Activated CD8-positive, alpha-beta memory T cell treated with anti-CD3 and anti-CD28 coated beads, Interleukin-2, amount 10 ng/mL, durations not matched to agents 7 days and 5 days (primary cell): ENCODE measurements around the gene PEAR1. TPM values are rescaled to one million over a fixed set of nuclear protein-coding genes. Genes with fewer than 3 reads are reported as not detected.

Source experiments
- ATAC-seq: fragments of 150-1000 bp; cut with Tn5 transposase; one replicate; pipeline ENCODE4 v1.10.0; 2021; ENCODE audit warnings: moderate library complexity
- CTCF ChIA-PET: fragments of 350-600 bp; sonication (Branson Sonifier 250); formaldehyde crosslinking; loops from one replicate; lab custom pipeline; 2021; ENCODE audit warnings: antibody characterized with exemption; lab: Charles Lee
- DNase-seq: peaks from one replicate; pipeline ENCODE4 v3.0.0-alpha.2; 2020
- H3K27ac Mint-ChIP-seq: one replicate; pipeline ENCODE4 v1.8.0; 2021; ENCODE audit warnings: mild to moderate bottlenecking, mixed read lengths
- H3K27me3 Mint-ChIP-seq: one replicate; pipeline ENCODE4 v1.8.0; 2021; ENCODE audit warnings: mixed read lengths
- H3K36me3 Mint-ChIP-seq: one replicate; pipeline ENCODE4 v1.8.0; 2021; ENCODE audit warnings: mild to moderate bottlenecking, mixed read lengths
- H3K4me1 Mint-ChIP-seq: one replicate; pipeline ENCODE4 v1.8.0; 2021; ENCODE audit warnings: mixed read lengths
- H3K4me3 Mint-ChIP-seq: one replicate; pipeline ENCODE4 v1.8.0; 2021; ENCODE audit warnings: mild to moderate bottlenecking, moderate library complexity, mixed read lengths
- H3K9me3 Mint-ChIP-seq: one replicate; pipeline ENCODE4 v1.8.0; 2022; ENCODE audit warnings: low read depth, mixed read lengths
- total RNA-seq, 2 experiments: library from RNA; stranded (reverse); gene quantifications; one replicate each; pipeline ENCODE4 v1.2.3, GENCODE V29; 2021

The PEAR1 gene
- total RNA-seq, 2 experiments from 2014 or later = not detected

- Mint-ChIP-seq H3K9me3 (no peaks in the 10 kb centered on the region), H3K27ac (no peak overlapping the region), H3K4me1 (peaks cover 13% of the 10 kb centered on the region), H3K4me3 (no peak overlapping the region), H3K36me3 (no peaks in the 10 kb centered on the region), H3K27me3 (peaks cover 62% of the 10 kb centered on the region)
- ATAC-seq (no peak), DNase-seq (no peak)
- CTCF ChIA-PET = interaction anchor here (1.0 kb wide), 1 partner anchor 246 kb away, joined by 3 read pairs; no protein-coding TSS in a partner anchor
Measured at GRCh38 chr1:156931974-156932710, 38.6 kb downstream of the PEAR1 start.

DNA sequence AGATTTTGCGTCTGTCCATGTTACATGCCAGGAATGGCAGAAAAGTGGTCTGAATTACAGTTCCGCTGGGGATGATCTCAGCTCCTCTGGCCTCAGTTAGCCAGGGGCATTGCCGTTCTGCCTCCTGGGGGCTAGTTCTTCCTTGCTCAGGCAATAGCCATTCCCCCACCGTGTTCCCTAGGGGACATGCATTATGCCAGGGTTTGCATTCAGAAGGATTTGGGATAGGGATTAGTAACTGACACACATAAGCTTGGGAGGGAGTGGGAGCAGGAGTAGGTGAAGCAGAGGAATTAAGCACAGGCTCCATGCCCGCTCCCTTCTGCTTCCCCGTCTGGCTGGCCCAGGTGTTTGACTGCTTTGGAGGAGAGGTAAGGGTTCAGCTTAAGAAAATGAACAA lies 39.6 kb downstream of the PEAR1 start:
- Mint-ChIP-seq H3K4me3 (no peak overlapping the region), H3K27ac (no peak overlapping the region), H3K36me3 (no peaks in the 10 kb centered on the region), H3K4me1 (peaks cover 6% of the 10 kb centered on the region), H3K9me3 (no peaks in the 10 kb centered on the region), H3K27me3 (peaks cover 55% of the 10 kb centered on the region)
- DNase-seq = no peak
- ATAC-seq = no peak
- CTCF ChIA-PET = interaction anchor here (1.4 kb wide), 1 partner anchor 44 kb away, joined by 4 read pairs; no protein-coding TSS in a partner anchor

- DNase-seq (no peak), ATAC-seq (no peak)
- Mint-ChIP-seq H3K9me3 (no peaks in the 10 kb centered on the region), H3K27me3 (peaks cover 36% of the 10 kb centered on the region), H3K4me3 (no peak overlapping the region), H3K27ac (no peak overlapping the region), H3K36me3 (no peaks in the 10 kb centered on the region), H3K4me1 (peaks cover 5% of the 10 kb centered on the region)
- CTCF ChIA-PET = interaction anchor here (1.3 kb wide), 1 partner anchor 25 kb away, joined by 3 read pairs; no protein-coding TSS in a partner anchor
Measured at GRCh38 chr1:156935505-156936128, 42.1 kb downstream of the PEAR1 start.

DNA sequence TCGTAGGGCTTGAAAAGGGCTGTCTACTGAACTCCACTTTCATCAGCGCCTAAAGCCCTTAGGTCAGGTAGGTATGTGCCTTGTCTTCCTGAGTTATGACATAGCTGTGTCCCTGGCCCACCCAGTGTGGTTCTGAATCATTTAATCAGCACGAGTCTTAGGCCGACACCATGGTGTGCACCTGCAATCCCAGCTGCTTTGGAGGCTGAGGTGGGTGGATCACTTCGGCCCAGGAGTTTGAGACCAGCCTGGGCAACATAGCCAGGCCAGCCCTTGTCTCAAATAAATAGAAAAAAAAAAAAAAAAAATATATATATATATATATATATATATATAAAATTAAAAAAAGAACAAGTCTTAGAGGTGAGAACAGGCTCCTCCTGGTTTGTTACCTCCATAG lies 42.7 kb downstream of the PEAR1 start:
- peaks cover 32% of the 10 kb centered on the region for H3K27me3 Mint-ChIP-seq
- no peak for ATAC-seq
- H3K27ac Mint-ChIP-seq = no peak overlapping the region
- DNase-seq = no peak
- no peaks in the 10 kb centered on the region for H3K36me3 Mint-ChIP-seq
- H3K4me3 Mint-ChIP-seq = no peak overlapping the region
- H3K4me1 Mint-ChIP-seq = peaks cover 4% of the 10 kb centered on the region
- no peaks in the 10 kb centered on the region for H3K9me3 Mint-ChIP-seq
- CTCF ChIA-PET = interaction anchor here (0.7 kb wide), 1 partner anchor 47 kb away, joined by 3 read pairs; no protein-coding TSS in a partner anchor

DNA sequence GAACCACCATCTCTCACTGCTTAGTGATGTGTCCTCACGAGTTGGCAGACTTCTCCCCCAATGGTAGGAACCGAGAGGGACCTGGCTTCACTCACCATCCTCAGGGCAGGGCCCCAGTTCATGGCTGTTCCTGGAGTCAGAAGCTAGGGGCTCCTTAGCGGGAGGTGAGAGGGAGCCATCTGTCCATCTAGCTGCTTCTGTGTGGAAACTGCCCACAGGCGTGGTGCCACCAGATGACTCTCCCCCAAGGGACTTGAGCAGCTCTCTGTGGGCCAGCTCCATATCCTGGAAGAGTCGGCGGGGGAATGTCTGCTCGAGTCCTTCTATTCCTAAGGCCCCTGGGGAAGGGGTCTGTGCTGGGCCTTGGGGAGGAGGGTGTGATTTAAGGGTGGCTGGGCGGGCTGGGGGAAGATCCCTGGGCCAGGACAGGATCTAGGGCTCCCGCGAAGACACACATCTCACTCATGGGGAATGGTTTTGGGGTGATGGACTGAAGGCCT lies 43.3 kb downstream of the PEAR1 start:
- Mint-ChIP-seq H3K4me3 (no peak overlapping the region), H3K27ac (no peak overlapping the region), H3K36me3 (no peaks in the 10 kb centered on the region), H3K27me3 (peaks cover 27% of the 10 kb centered on the region), H3K4me1 (no peaks in the 10 kb centered on the region), H3K9me3 (no peaks in the 10 kb centered on the region)
- DNase-seq (no peak), ATAC-seq (no peak)
- CTCF ChIA-PET = interaction anchor here (0.7 kb wide), 1 partner anchor 47 kb away, joined by 3 read pairs; no protein-coding TSS in a partner anchor

DNA sequence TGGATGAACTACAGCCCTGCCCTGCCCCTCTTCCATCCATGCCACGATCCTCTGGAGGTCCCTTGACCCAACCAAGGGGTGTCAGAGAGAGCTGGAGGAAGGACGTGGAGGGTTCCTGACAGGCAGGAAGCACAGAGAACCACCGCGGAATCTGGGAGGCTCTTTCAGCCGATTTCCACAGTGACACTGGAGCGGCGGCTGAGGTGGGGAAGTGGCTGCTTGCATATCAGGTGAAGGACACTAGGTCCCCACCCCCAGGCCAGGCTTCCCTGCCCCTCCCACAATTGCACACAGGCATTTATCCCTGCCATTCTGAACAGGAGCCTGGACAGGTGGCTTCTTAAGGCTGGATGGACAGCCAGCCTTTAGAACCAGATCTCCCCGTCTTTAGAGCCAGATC lies 44.4 kb downstream of the PEAR1 start:
- no peaks in the 10 kb centered on the region for H3K9me3 Mint-ChIP-seq
- CTCF ChIA-PET = interaction anchor here (1.6 kb wide), 1 partner anchor 11 kb away, joined by 3 read pairs; no protein-coding TSS in a partner anchor
- H3K36me3 Mint-ChIP-seq = no peaks in the 10 kb centered on the region
- H3K27ac Mint-ChIP-seq = no peak overlapping the region
- H3K4me1 Mint-ChIP-seq = no peaks in the 10 kb centered on the region
- no peak for DNase-seq
- H3K4me3 Mint-ChIP-seq = no peak overlapping the region
- peaks cover 19% of the 10 kb centered on the region for H3K27me3 Mint-ChIP-seq
- no peak for ATAC-seq

DNA sequence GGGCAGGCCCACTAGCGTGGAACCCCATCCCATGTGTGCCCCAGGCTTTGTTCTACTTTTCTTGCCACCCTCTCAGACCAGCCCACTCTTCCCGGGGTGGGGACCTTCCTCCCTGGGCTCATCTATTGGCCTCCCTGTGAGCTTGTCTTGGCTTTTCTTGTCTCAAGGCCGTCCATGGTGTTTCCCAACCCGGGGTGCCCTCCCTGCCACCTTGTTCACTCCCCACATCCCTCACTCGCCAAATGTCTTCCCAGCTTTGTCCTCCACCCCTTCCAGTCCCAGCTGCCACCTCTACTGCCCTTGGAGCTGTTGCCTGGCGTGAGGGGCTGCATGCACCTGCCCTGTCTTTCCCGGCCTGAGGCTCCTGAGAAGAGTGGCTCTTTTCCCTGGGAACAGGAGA lies 45.3 kb downstream of the PEAR1 start:
- DNase-seq (no peak), ATAC-seq (no peak)
- peaks cover 14% of the 10 kb centered on the region for H3K27me3 Mint-ChIP-seq
- no peak overlapping the region for H3K27ac Mint-ChIP-seq
- H3K36me3 Mint-ChIP-seq = no peaks in the 10 kb centered on the region
- no peaks in the 10 kb centered on the region for H3K9me3 Mint-ChIP-seq
- H3K4me3 Mint-ChIP-seq = no peak overlapping the region
- no peaks in the 10 kb centered on the region for H3K4me1 Mint-ChIP-seq
- CTCF ChIA-PET = interaction anchor here (1.6 to 1.7 kb wide), 2 partner anchors 11 kb away, joined by 3 to 6 read pairs; no protein-coding TSS in a partner anchor

- ATAC-seq = no peak
- H3K27me3 Mint-ChIP-seq = peaks cover 10% of the 10 kb centered on the region
- no peaks in the 10 kb centered on the region for H3K4me1 Mint-ChIP-seq
- H3K9me3 Mint-ChIP-seq = no peaks in the 10 kb centered on the region
- H3K27ac Mint-ChIP-seq = no peak overlapping the region
- CTCF ChIA-PET = interaction anchor here (1.7 kb wide), 1 partner anchor 13 kb away, joined by 6 read pairs; no protein-coding TSS in a partner anchor
- no peaks in the 10 kb centered on the region for H3K36me3 Mint-ChIP-seq
- H3K4me3 Mint-ChIP-seq = no peak overlapping the region
- no peak for DNase-seq
Measured at GRCh38 chr1:156939786-156940334, 46.3 kb downstream of the PEAR1 start.

DNA sequence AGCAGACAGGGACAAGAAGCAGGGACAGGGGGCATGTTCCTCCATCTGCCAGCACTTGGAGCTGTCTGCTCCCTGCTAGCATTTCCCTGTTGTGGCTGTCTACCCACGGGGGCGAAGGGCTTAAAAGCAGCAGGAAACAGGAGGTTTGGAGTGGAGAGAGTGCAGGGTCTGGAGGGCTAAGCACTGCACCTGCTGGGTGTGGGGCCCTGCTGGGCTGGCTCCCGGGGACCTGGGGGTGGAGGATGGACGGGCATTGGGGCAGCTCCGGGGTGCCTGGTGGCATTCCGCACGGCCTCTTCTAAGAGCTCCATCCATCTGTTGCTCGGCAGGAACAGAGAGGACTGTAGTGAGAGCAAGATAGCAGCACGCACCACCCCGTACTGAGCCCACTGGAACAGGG lies 48.2 kb downstream of the PEAR1 start:
- Mint-ChIP-seq H3K4me1 (no peaks in the 10 kb centered on the region), H3K36me3 (no peaks in the 10 kb centered on the region), H3K4me3 (no peak overlapping the region), H3K27me3 (peaks cover 10% of the 10 kb centered on the region), H3K9me3 (no peaks in the 10 kb centered on the region), H3K27ac (no peak overlapping the region)
- CTCF ChIA-PET = interaction anchor here (1.1 kb wide), 1 partner anchor 13 kb away, joined by 6 read pairs; no protein-coding TSS in a partner anchor
- DNase-seq (no peak), ATAC-seq (no peak)

GRCh38 chr1:156942176-156942575 lies 48.7 kb downstream of the PEAR1 start:
- H3K36me3 Mint-ChIP-seq = no peaks in the 10 kb centered on the region
- H3K4me1 Mint-ChIP-seq = no peaks in the 10 kb centered on the region
- DNase-seq (no peak), ATAC-seq (no peak)
- CTCF ChIA-PET = no interaction called here
- no peak overlapping the region for H3K4me3 Mint-ChIP-seq
- H3K27me3 Mint-ChIP-seq = peaks cover 10% of the 10 kb centered on the region
- no peaks in the 10 kb centered on the region for H3K9me3 Mint-ChIP-seq
- H3K27ac Mint-ChIP-seq = no peak overlapping the region

GRCh38 chr1:156942576-156942975 lies 49.1 kb downstream of the PEAR1 start:
- DNase-seq (no peak), ATAC-seq (no peak)
- Mint-ChIP-seq H3K27ac (no peak overlapping the region), H3K36me3 (no peaks in the 10 kb centered on the region), H3K27me3 (peaks cover 10% of the 10 kb centered on the region), H3K4me1 (no peaks in the 10 kb centered on the region), H3K4me3 (no peak overlapping the region), H3K9me3 (no peaks in the 10 kb centered on the region)
- CTCF ChIA-PET = no interaction called here

GRCh38 chr1:156943756-156944155 lies 50.2 kb downstream of the PEAR1 start:
- peaks cover 6% of the 10 kb centered on the region for H3K27me3 Mint-ChIP-seq
- no peak for DNase-seq
- no peaks in the 10 kb centered on the region for H3K36me3 Mint-ChIP-seq
- no peaks in the 10 kb centered on the region for H3K4me1 Mint-ChIP-seq
- no peaks in the 10 kb centered on the region for H3K9me3 Mint-ChIP-seq
- H3K27ac Mint-ChIP-seq = no peak overlapping the region
- no peak for ATAC-seq
- no peak overlapping the region for H3K4me3 Mint-ChIP-seq
- CTCF ChIA-PET = no interaction called here

GRCh38 chr1:156944268-156944667 lies 50.8 kb downstream of the PEAR1 start:
- H3K36me3 Mint-ChIP-seq = no peaks in the 10 kb centered on the region
- no peak overlapping the region for H3K27ac Mint-ChIP-seq
- H3K4me1 Mint-ChIP-seq = no peaks in the 10 kb centered on the region
- CTCF ChIA-PET = no interaction called here
- H3K27me3 Mint-ChIP-seq = peaks cover 6% of the 10 kb centered on the region
- ATAC-seq = no peak
- H3K9me3 Mint-ChIP-seq = no peaks in the 10 kb centered on the region
- no peak overlapping the region for H3K4me3 Mint-ChIP-seq
- DNase-seq = no peak
